HepG2 (cell line): ENCODE measurements around the gene RREB1. TPM values are rescaled to one million over a fixed set of nuclear protein-coding genes. Genes with fewer than 3 reads are reported as not detected.

ENCODE experiments used
- ARID2 ChIP-seq: sonication (generic); formaldehyde crosslinking; IDR thresholded peaks from 2 replicates; pipeline ENCODE4 v1.8.1; 2022; ENCODE audit warnings: mild to moderate bottlenecking, missing genetic modification reagents, borderline replicate concordance
- ELF1 ChIP-seq: sonication (generic); formaldehyde crosslinking; IDR thresholded peaks from 2 replicates; pipeline ENCODE4 v1.4.0; 2020; ENCODE audit warnings: missing genetic modification reagents
- EZH2 ChIP-seq: conservative IDR thresholded peaks from 2 replicates; pipeline ENCODE4 v1.6.1; 2012; ENCODE audit warnings: mild to moderate bottlenecking, low read depth, low read length, moderate library complexity
- HOXD1 ChIP-seq: sonication (generic); formaldehyde crosslinking; IDR thresholded peaks from 2 replicates; pipeline ENCODE4 v1.5.0; 2020; ENCODE audit warnings: missing genetic modification reagents
- MAZ ChIP-seq, 2 experiments: sonication (generic) in 1 of 2; formaldehyde crosslinking in 1 of 2; IDR thresholded peaks; 2 replicates each; pipeline versions ENCODE4 v1.5.0 to v1.6.1; 2012 to 2020; ENCODE audit warnings: low read depth in 2 of 2, mild to moderate bottlenecking in 2 of 2, borderline replicate concordance in 1 of 2, improper control_type of control experiment in 1 of 2, low read length in 1 of 2, missing genetic modification reagents in 1 of 2, moderate library complexity in 1 of 2
- SIN3A ChIP-seq: IDR thresholded peaks from 2 replicates; pipeline ENCODE4 v1.6.1; 2011; ENCODE audit warnings: low read depth, mild to moderate bottlenecking, control low read depth, low read length, borderline replicate concordance
- SMARCE1 ChIP-seq: fragments of 450-650 bp; IDR thresholded peaks from 2 replicates; pipeline ENCODE4 v1.6.1; 2017; ENCODE audit warnings: borderline replicate concordance
- SP1 ChIP-seq, 2 experiments: fragments of 450-650 bp in 1 of 2; sonication (generic) in 1 of 2; formaldehyde crosslinking in 1 of 2; IDR thresholded peaks; 2 replicates each; pipeline versions ENCODE4 v1.4.0 to v1.6.1; 2016 to 2020; ENCODE audit warnings: missing genetic modification reagents in 1 of 2
- TAF1 ChIP-seq: sonication (generic); formaldehyde crosslinking; IDR thresholded peaks from 2 replicates; pipeline ENCODE4 v1.4.0; 2020; ENCODE audit warnings: missing genetic modification reagents
- TBL1XR1 ChIP-seq: fragments of 150-350 bp; IDR thresholded peaks from 2 replicates; pipeline ENCODE4 v1.6.1; 2014; ENCODE audit warnings: borderline replicate concordance, low read length; ENCODE audit not compliant: partially characterized antibody
- THYN1 ChIP-seq: sonication (generic); formaldehyde crosslinking; IDR thresholded peaks from 2 replicates; pipeline ENCODE4 v1.8.1; 2023; ENCODE audit warnings: low read depth, mild to moderate bottlenecking, moderate library complexity, missing genetic modification reagents, borderline replicate concordance
- U2AF1 ChIP-seq: fragments of 200-400 bp; formaldehyde crosslinking; optimal IDR thresholded peaks from 2 replicates; pipeline ENCODE3; 2017; ENCODE audit warnings: mild to moderate bottlenecking, low read depth, low read length
- ZNF3 ChIP-seq: IDR thresholded peaks from 2 replicates; pipeline ENCODE4 v1.7.0; 2017; ENCODE audit warnings: inconsistent platforms
- ZNF333 ChIP-seq: sonication (generic); formaldehyde crosslinking; IDR thresholded peaks from 2 replicates; pipeline ENCODE4 v1.4.0; 2020; ENCODE audit warnings: mild to moderate bottlenecking, missing genetic modification reagents, borderline replicate concordance
- ZNF75D ChIP-seq: sonication (generic); formaldehyde crosslinking; IDR thresholded peaks from 2 replicates; pipeline ENCODE4 v1.8.1; 2023; ENCODE audit warnings: missing genetic modification reagents, mild to moderate bottlenecking, borderline replicate concordance
- polyA plus RNA-seq, 8 experiments: library from polyadenylated mRNA; depleted of rRNA in 3 of 8; stranded (reverse) in 7 of 8; unstranded in 1 of 8; fragments of >200 nt; fragmentation: Illumina TruSeq in 4 of 8; extraction: Trizol in 4 of 8; gene quantifications; 2 replicates each; pipeline versions ENCODE4 v1.2.1 to v1.2.3, GENCODE V29; 2011 to 2016; ENCODE audit warnings: low read depth in 4 of 8, missing spikeins in 1 of 8, mixed read lengths in 1 of 8; ENCODE audit not compliant: insufficient read depth in 1 of 8
- total RNA-seq, 5 experiments: library from RNA; depleted of rRNA; stranded (reverse); fragments of >200 nt; fragmentation: Illumina TruSeq; extraction: Trizol; gene quantifications; 2 replicates each; pipeline ENCODE4 v1.2.3, GENCODE V29; 2016; ENCODE audit warnings: low read depth in 1 of 5
- TF ChIP-seq, protein P1 (sequence below): sonication (generic); formaldehyde crosslinking; IDR thresholded peaks from 2 replicates; pipeline ENCODE4 v1.4.0; 2020; ENCODE audit warnings: missing genetic modification reagents
- TF ChIP-seq, protein P2 (sequence below): sonication (generic); formaldehyde crosslinking; IDR thresholded peaks from 2 replicates; pipeline ENCODE4 v1.8.1; 2023; ENCODE audit warnings: mild to moderate bottlenecking, missing genetic modification reagents
- TF ChIP-seq, protein P3 (sequence below): sonication (generic); formaldehyde crosslinking; IDR thresholded peaks from 2 replicates; pipeline ENCODE4 v1.4.0; 2020; ENCODE audit warnings: missing genetic modification reagents
- TF ChIP-seq, protein P4 (sequence below): sonication (generic); formaldehyde crosslinking; IDR thresholded peaks from 2 replicates; pipeline ENCODE4 v1.4.0; 2020; ENCODE audit warnings: missing genetic modification reagents, borderline replicate concordance
- TF ChIP-seq, protein P5 (sequence below): IDR thresholded peaks from 2 replicates; pipeline ENCODE4 v1.6.1; 2016; ENCODE audit warnings: low read depth, control low read depth

Gene RREB1
- total and polyA plus RNA-seq, 2 of the 13 experiments (the other 11 are each of a cell fraction or from before 2014, with no cell fraction given): 6.1 to 23.2 TPM

DNA sequence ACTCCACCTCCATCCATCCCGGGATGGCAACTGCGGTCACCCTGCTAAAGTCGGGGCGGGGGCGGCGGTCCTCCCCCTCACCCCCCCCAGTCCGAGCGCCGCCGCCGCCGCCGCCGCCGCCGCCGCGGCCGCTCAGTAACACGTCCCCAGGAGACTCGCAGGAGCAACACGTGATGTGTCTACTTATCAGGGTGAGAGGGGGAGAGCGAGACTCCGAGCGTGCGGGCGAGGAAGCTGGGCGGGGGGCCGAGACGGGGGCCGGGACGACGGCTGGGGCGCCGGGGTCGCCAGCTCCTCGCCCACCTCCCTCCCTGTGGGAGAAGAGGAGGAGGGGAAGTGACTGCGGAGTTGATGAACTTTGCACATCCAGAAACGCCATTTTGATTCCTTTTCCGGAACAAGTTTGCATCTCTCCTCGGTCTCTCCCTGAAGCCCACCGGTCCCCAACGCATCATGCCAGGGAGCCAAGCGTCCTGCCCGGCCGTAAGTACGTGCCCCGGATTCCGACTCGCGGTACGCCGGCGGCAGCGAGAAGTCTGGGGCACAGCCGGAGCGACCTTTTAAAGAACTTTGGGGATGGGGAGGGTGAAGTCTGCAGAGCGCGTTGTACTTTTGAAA lies at the start of gene RREB1 (continued):
- TF ChIP-seq, protein P1, sequence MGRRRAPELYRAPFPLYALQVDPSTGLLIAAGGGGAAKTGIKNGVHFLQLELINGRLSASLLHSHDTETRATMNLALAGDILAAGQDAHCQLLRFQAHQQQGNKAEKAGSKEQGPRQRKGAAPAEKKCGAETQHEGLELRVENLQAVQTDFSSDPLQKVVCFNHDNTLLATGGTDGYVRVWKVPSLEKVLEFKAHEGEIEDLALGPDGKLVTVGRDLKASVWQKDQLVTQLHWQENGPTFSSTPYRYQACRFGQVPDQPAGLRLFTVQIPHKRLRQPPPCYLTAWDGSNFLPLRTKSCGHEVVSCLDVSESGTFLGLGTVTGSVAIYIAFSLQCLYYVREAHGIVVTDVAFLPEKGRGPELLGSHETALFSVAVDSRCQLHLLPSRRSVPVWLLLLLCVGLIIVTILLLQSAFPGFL (CRISPR knock-in tag): peak; percentile 13; the same call in 1 of the 2 replicates
- TF ChIP-seq THYN1 (CRISPR knock-in tag) (no peak), ZNF333 (CRISPR knock-in tag) (no peak; the same call in none of the 2 replicates), ARID2 (no peak), ZNF3 (CRISPR knock-in tag) (0 out of 2 replicates have a peak, but pooled peaks have one; percentile 9), SP1 (IDR thresholded peaks at IDR 0.05) (no peak), SP1 (CRISPR knock-in tag; IDR thresholded peaks at IDR 0.05) (no peak), EZH2 (no peak), SMARCE1 (no peak), ZNF75D (CRISPR knock-in tag) (no peak), SIN3A (no peak), U2AF1 (no peak), TAF1 (CRISPR knock-in tag) (peak; percentile 68), ELF1 (CRISPR knock-in tag) (peak; percentile 33), HOXD1 (CRISPR knock-in tag) (no peak), MAZ (IDR thresholded peaks at IDR 0.05; ENCODE audit: borderline replicate concordance, low read depth, low read length) (peak; percentile 76), MAZ (CRISPR knock-in tag; IDR thresholded peaks at IDR 0.05; ENCODE audit: low read depth) (no peak), TBL1XR1 (no peak)
- TF ChIP-seq, protein P2, sequence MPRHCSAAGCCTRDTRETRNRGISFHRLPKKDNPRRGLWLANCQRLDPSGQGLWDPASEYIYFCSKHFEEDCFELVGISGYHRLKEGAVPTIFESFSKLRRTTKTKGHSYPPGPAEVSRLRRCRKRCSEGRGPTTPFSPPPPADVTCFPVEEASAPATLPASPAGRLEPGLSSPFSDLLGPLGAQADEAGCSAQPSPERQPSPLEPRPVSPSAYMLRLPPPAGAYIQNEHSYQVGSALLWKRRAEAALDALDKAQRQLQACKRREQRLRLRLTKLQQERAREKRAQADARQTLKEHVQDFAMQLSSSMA (CRISPR knock-in tag): no peak
- TF ChIP-seq, protein P3, sequence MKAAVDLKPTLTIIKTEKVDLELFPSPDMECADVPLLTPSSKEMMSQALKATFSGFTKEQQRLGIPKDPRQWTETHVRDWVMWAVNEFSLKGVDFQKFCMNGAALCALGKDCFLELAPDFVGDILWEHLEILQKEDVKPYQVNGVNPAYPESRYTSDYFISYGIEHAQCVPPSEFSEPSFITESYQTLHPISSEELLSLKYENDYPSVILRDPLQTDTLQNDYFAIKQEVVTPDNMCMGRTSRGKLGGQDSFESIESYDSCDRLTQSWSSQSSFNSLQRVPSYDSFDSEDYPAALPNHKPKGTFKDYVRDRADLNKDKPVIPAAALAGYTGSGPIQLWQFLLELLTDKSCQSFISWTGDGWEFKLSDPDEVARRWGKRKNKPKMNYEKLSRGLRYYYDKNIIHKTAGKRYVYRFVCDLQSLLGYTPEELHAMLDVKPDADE (CRISPR knock-in tag): no peak
- TF ChIP-seq, protein P4, sequence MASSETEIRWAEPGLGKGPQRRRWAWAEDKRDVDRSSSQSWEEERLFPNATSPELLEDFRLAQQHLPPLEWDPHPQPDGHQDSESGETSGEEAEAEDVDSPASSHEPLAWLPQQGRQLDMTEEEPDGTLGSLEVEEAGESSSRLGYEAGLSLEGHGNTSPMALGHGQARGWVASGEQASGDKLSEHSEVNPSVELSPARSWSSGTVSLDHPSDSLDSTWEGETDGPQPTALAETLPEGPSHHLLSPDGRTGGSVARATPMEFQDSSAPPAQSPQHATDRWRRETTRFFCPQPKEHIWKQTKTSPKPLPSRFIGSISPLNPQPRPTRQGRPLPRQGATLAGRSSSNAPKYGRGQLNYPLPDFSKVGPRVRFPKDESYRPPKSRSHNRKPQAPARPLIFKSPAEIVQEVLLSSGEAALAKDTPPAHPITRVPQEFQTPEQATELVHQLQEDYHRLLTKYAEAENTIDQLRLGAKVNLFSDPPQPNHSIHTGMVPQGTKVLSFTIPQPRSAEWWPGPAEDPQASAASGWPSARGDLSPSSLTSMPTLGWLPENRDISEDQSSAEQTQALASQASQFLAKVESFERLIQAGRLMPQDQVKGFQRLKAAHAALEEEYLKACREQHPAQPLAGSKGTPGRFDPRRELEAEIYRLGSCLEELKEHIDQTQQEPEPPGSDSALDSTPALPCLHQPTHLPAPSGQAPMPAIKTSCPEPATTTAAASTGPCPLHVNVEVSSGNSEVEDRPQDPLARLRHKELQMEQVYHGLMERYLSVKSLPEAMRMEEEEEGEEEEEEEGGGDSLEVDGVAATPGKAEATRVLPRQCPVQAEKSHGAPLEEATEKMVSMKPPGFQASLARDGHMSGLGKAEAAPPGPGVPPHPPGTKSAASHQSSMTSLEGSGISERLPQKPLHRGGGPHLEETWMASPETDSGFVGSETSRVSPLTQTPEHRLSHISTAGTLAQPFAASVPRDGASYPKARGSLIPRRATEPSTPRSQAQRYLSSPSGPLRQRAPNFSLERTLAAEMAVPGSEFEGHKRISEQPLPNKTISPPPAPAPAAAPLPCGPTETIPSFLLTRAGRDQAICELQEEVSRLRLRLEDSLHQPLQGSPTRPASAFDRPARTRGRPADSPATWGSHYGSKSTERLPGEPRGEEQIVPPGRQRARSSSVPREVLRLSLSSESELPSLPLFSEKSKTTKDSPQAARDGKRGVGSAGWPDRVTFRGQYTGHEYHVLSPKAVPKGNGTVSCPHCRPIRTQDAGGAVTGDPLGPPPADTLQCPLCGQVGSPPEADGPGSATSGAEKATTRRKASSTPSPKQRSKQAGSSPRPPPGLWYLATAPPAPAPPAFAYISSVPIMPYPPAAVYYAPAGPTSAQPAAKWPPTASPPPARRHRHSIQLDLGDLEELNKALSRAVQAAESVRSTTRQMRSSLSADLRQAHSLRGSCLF (CRISPR knock-in tag): no peak
- TF ChIP-seq, protein P5, sequence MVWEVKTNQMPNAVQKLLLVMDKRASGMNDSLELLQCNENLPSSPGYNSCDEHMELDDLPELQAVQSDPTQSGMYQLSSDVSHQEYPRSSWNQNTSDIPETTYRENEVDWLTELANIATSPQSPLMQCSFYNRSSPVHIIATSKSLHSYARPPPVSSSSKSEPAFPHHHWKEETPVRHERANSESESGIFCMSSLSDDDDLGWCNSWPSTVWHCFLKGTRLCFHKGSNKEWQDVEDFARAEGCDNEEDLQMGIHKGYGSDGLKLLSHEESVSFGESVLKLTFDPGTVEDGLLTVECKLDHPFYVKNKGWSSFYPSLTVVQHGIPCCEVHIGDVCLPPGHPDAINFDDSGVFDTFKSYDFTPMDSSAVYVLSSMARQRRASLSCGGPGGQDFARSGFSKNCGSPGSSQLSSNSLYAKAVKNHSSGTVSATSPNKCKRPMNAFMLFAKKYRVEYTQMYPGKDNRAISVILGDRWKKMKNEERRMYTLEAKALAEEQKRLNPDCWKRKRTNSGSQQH (CRISPR knock-in tag): peak; percentile 33; the same call in 1 of the 2 replicates
